ENCODE results near the gene LBHD2.
"Not testable (repeated sequence)": the region's sequence is repeated elsewhere in the genome, so short reads cannot be mapped to it uniquely, and the experiment has no call there.

The LBHD2 gene

DNA sequence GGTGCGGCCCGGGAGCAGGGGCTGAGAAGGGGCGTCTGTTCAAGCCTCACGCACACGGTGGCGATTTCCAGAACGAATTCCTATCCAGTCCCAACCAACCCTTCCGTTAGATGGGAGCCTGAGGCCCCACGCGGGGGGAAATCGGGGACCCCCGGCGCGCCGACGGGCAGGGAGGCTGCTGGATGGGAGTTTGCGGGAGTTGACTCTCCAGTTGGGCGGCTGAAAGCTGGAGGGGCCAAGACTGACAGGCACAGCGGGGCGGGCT lies 20.3 kb downstream of the LBHD2 start:
- DNase-seq (ENCODE audit: low read depth, low spot score), result no peak

DNA sequence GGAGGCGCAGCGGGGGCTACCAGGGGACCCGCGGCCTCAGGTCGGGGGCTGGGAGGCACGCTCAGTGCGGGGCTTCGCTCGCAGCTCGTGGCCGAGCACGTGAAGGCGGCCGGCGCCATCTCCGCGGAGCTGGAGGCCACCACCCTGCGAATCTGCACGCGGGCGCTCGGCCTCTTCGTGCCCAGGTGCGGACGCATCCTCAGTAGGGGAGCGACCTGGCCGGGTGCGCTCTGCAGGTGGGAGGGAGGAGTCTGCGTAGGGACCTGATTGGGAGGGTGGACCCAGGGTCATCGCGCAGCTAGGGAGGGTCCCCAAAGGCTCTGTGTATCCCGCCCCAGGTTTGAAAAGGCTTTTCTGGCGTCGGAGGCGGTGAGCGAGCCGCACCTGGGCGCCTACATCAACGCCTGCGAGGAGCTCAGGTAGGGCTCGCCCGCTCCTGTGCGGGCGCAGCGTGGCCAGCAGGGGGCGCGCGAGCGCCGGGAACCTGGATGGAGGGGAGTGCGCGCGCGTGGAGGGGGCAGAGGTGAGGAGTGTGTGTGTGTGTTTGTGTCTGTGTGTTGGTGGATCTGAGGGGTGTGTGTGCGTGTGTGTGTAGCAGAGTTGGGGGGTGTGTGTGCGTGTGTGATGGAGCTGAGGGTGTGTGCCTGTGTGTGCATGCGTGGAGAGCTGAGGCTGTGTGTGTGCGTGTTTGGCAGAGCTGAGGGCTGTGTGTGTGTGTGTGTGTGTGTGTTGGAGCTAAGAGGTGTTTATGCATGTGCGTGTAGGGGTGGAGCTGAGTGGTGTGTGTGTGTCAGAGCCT lies 20.8 kb downstream of the LBHD2 start:
- peak; percentile 49 for DNase-seq (ENCODE audit: low read depth, low spot score)

DNA sequence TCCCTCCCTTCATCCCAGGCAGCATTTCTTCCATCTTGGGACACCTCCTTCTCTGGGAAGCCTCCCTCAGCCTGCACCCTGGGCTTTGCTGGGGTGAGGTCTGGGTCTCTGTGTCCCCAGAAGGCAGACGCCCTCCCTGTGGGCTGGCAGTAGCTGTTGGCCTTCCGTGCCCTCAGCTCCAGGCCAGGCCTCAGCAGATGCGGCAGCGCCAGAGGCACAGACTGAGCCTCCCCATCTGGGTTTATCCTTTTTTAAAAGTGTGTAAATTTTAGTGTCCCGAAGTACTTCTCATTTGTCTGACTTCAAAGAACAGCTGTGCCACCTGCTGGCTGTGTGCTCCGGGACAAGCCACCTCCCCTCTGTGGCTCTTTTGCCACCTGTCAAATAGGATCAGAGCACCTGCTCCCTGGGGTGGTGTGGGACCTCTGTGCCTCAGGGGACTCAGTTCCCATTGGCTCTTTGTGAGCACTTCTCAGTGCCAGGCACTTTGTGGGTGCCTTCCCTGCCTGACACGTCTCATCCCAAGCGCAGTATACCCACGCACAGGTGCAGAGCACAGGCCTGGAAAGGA lies 21.7 kb downstream of the LBHD2 start:
- no peak for DNase-seq (ENCODE audit: low read depth, low spot score)

DNA sequence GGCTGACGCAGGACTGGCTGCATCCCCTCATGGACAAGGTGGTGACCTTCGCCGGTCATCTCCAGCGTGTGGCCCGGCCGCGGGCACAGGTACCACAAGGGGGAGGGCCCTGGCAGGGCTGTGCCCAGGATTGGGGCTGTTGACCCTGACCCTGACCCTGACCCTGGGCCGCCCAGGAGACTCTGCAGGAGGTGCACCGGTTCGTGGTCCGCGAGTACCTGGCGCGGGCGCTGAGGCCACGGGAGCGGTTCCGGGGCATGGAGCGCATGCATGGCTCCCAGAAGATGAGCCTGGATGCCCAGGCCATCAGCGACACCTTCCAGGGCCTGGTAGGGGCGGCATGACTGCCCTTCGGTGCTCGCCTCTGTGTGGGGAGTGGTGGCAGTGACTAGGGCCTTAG lies 23.4 kb downstream of the LBHD2 start:
- no peak for DNase-seq (ENCODE audit: low read depth, low spot score)

GRCh38 chr14:103107941-103108748 lies 24.1 kb downstream of the LBHD2 start:
- DNase-seq (ENCODE audit: low read depth, low spot score), result no peak

DNA sequence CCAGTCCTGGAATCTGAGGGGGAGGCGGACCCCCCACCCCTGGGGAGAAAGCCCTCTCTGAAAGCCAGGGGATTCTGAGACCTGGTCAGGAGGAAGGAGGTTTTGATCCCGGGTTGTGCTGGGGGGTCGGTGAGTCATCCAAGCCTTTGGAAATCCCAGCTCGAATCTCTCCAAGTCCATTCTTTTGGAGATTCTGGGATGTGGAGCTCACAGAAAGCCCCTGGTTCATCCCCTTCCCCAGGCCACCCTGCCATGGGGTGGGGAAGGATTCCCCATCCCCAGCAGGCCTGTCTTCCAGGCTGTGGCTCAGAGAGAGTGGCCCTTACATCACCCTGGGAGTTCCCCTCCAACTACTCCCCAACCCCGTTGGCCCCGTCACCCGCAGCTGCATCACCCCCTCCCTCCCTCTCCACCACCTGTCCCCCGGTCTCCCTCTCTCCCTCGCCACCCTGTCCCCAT lies 24.8 kb downstream of the LBHD2 start:
- no peak for DNase-seq (ENCODE audit: low read depth, low spot score)

DNA sequence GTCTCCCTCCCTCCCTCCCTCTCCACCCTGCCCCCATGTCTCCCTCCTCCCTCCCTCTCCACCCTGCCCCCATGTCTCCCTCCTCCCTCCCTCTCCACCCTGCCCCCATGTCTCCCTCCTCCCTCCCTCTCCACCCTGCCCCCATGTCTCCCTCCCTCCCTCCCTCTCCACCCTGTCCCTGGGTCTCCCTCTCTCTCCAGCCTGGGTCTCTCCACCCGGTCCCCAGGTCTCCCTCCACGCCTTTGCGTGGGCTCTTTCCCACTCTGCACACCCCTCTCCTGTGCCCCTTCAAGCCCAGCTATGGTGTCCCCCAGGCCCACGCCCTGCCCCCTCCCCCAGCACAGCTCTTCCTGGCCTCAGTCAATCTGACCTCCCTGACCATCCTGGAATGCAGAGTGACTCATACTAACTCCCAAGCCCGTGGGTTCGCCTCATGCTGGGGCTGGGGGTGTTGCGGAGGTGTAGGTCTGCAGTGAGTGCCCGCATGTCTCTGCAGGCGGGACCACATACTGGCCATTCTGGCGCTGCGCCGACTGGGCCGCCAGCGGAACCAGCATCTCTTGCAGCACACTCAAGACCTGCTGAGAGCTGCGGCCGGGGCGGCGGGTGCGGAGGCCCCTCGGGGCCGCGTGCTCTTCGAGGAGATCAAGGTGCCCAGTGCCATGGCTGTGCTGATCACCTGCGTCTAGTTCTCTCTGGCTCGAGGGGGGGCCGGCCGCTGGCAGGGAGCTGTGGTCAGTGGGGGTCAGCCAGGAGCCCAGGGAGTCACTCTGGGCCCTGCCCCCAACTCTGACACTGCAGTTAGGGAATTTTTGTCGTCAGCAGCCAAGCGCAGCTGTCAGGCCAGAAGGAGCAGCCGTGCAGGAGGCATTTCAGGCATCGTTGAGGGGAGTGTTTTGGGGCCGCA lies 25.8 kb downstream of the LBHD2 start:
- DNase-seq (ENCODE audit: low read depth, low spot score), result no peak

GRCh38 chr14:103110681-103111231 lies 26.7 kb downstream of the LBHD2 start:
- DNase-seq (ENCODE audit: low read depth, low spot score), result no peak

- DNase-seq (ENCODE audit: low read depth, low spot score), result no peak
Observed at GRCh38 chr14:103111232-103111868, 27.3 kb downstream of the LBHD2 start.

DNA sequence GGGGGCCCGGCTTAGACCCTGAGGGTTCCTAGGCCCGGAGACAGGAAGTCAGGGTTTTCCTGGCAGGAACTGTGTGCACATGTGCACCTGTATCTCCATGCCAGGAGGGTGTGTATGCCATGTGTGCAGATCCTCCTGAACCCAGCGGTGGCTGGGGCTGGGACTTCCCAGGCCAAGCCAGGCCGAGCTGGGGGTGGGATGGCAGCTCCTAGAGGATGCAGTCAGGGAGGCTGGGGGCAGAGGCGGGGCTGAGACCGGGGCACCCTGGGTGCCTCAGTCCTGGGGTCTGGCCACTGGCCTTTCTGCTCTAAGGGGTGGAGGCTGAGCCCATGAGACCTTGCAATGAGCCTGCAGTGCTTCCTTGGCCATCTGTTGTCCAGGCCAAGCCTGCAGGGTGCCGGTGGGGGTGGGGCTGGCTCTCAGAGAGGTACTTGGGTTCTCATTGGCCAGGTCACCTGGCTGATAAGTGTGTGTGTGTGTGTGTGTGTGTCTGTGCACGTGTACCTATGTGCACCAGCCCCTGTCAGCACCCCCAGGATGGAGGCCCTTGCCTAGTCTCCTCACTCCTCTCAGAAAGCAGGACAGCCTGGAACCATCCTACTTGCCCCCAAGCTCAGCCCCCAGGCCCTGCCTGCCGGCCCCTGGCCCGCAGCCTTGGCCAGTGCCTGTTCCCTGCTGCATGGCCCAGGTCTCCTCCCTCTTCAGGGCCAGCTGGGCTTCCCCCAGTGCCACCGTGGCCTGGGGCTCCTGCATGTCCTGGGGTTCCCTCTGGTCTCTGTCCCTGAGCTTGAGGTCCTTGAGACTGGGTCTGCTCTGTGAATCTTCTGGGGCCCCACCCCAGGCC lies 28.6 kb downstream of the LBHD2 start:
- DNase-seq (ENCODE audit: low read depth, low spot score), result no peak

DNA sequence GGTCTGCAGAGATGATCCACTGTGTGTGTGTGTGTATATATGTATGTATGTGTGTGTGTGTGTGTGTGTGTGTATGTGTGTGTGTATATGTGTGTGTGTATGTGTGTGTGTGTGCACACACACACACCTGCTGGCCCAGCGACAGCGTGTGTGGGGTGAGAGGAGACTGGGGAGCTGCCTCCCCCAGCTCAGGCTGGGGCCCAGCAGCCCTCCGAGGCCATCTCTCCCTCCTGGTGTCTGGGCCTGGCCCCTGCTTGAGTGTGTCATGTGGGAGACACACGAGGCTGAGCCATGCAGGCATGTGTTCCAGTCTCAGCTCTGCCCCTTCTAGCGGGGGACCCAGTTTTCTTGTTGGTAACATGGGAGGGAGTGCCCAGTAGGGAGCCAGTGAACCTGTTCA lies 29.3 kb downstream of the LBHD2 start:
- no peak for DNase-seq (ENCODE audit: low read depth, low spot score)

- DNase-seq (ENCODE audit: low read depth, low spot score), result no peak
Observed at GRCh38 chr14:103113774-103114173, 29.8 kb downstream of the LBHD2 start.

- DNase-seq (ENCODE audit: low read depth, low spot score), result not testable (repeated sequence)
Observed at GRCh38 chr14:103115086-103115679, 31.2 kb downstream of the LBHD2 start.

DNA sequence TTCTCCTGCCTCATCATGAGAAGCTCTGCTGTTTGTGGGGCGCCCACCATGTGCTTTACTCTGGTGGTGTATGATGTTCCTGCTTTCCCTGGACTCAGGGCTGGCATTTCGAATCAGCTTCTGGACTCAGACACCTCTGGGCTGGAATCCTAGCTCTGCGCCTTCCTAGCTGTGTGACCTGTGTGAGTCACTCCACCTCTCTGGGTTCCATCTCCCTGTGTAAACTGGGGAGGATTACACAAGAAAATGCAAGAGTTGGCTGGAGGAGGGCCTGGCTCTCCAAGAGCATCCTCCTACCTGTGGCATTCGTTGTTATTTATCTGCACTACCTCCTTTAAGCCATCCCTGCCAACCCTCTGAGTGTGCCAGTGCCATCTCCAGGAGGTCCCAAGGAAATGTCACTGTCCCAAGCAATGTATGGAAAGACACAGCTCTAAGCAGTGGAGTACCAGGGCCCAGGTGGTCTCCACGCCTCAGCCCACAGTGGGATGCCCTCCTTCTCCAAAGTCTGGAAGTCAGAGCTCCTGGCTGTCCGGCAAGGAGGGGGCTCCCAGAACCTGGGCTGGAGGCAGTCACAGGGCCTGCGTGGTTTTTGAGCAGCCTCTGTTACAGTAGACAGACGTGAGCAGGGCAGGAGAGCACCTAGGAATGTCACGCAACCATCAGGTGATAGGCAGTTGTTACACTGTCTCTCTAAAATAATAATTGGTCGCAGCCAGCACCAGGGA lies 32.0 kb downstream of the LBHD2 start:
- DNase-seq (ENCODE audit: low read depth, low spot score), result no peak

- no peak for DNase-seq (ENCODE audit: low read depth, low spot score)
Observed at GRCh38 chr14:103116636-103117035, 32.6 kb downstream of the LBHD2 start.

DNA sequence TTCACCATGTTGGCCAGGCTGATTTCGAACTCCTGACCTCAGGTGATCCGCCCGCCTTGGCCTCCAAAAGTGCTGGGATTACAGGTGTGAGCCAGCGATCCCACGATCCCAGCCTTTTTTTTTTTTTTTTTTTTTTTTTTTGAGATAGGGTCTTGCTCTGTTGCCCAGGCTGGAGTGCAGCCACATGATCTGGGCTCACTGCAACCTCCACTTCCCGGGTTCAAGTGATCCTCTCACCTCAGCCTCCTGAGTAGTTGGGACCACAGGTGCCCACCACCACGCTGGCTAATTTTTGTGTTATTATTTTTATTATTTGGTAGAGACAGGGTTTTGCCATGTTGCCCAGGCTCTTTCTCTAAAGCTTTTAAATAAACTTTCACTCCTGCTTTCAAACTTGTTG lies 33.5 kb downstream of the LBHD2 start:
- not testable (repeated sequence) for DNase-seq (ENCODE audit: low read depth, low spot score)

DNA sequence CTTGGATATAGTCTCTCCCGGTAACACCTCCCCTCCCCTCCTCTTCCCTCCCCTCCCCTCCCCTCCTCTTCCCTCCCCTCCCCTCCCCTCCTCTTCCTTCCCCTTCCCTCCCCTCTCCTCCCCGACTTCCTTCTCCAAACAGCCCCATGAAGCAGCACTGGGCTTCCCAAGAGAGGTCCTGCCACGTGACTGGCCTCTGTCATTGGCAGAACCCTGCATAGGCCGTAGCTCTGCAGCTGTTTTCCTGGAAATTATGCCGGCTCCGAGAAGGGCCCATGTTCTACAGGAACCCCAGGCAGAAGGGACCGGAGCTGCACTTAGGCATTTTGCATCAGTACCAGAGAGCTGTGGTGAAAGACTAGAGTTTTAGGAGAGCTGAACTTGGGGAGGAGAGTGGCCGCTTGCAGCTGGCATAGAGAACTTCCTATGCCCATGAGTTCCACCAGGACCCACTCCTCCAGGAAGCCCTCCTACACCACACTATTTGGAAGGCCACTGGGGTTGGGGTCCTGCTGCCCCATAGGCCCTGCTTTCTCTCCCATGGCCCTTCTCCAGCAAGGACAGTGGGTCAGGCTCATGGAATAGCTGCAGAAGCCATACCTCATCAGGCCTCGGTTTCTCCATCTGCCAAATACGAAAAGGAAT lies 34.1 kb downstream of the LBHD2 start:
- DNase-seq (ENCODE audit: low read depth, low spot score), result no peak

- no peak for DNase-seq (ENCODE audit: low read depth, low spot score)
Observed at GRCh38 chr14:103118663-103119404, 34.8 kb downstream of the LBHD2 start.

All from activated naive CD8-positive, alpha-beta T cell treated with anti-CD3 and anti-CD28 coated beads, Interleukin-2, amount 50 U/mL, for 16 hours (primary cell).